H1 (cell line): ENCODE measurements around the gene BOLA2B. TPM values are rescaled to one million over a fixed set of nuclear protein-coding genes. Genes with fewer than 3 reads are reported as not detected.
"Not testable (repeated sequence)": the region's sequence is repeated elsewhere in the genome, so short reads cannot be mapped to it uniquely, and the experiment has no call there.

Source experiments
- CTCF ChIA-PET: fragments of 300-600 bp; sonication (Branson Sonifier 250); formaldehyde crosslinking; loops from one replicate; lab custom pipeline; 2021; ENCODE audit not compliant: partially characterized antibody; lab: Charles Lee
- POLR2A ChIA-PET: fragments of 300-600 bp; sonication (Branson Sonifier 250); formaldehyde crosslinking; loops from one replicate; lab custom pipeline; 2021; ENCODE audit warnings: inconsistent platforms; ENCODE audit not compliant: partially characterized antibody; lab: Charles Lee
- DNase-seq, 2 experiments: peaks; one replicate each; pipeline versions ENCODE4 v3.0.0 to v3.0.0-alpha.2; 2010 to 2022; ENCODE audit warnings: low spot score in 2 of 2, low read depth in 1 of 2, mixed read lengths in 1 of 2
- FAIRE-seq: peaks from 2 replicates; lab custom pipeline; 2011; peaks lifted over from hg19 to GRCh38; lab: Jason Lieb, UNC
- H2AFZ ChIP-seq: 2 replicates; pipeline ENCODE4 v1.8.1; 2012; ENCODE audit warnings: low read length, inconsistent platforms
- H2AK5ac ChIP-seq: 2 replicates; pipeline ENCODE4 v1.6.1; 2013; ENCODE audit warnings: low read depth, low read length
- H2BK120ac ChIP-seq: replicated peaks from 2 replicates; pipeline ENCODE3; 2013; ENCODE audit warnings: low read depth, low read length, inconsistent platforms
- H2BK12ac ChIP-seq: 2 replicates; pipeline ENCODE4 v1.6.1; 2013; ENCODE audit warnings: low read depth, low read length
- H2BK15ac ChIP-seq: 2 replicates; pipeline ENCODE4 v1.6.1; 2013; ENCODE audit warnings: low read length
- H2BK20ac ChIP-seq: 2 replicates; pipeline ENCODE4 v1.6.1; 2013; ENCODE audit warnings: low read length
- H2BK5ac ChIP-seq: 2 replicates; pipeline ENCODE4 v1.6.1; 2013; ENCODE audit warnings: low read depth, low read length
- H3K14ac ChIP-seq: 2 replicates; pipeline ENCODE4 v1.6.1; 2013; ENCODE audit warnings: inconsistent platforms; ENCODE audit not compliant: insufficient read length
- H3K18ac ChIP-seq: 2 replicates; pipeline ENCODE4 v1.6.1; 2013; ENCODE audit warnings: low read length; ENCODE audit errors: extremely low read depth
- H3K23ac ChIP-seq: 2 replicates; pipeline ENCODE4 v1.6.1; 2013; ENCODE audit warnings: inconsistent platforms; ENCODE audit not compliant: insufficient read length
- H3K23me2 ChIP-seq: 2 replicates; pipeline ENCODE4 v1.6.1; 2013; ENCODE audit warnings: low read depth, low read length
- H3K27ac ChIP-seq: 2 replicates; pipeline ENCODE4 v1.6.1; 2011; ENCODE audit warnings: low read depth, low read length, inconsistent platforms
- H3K27me3 ChIP-seq, 4 experiments: replicated peaks in 1 of 4; 1 replicate in 1 of 4; 2 replicates in 3 of 4; pipeline versions ENCODE4 v1.6.1 to v1.8.1; 2011 to 2013; ENCODE audit warnings: low read length in 3 of 4, mild to moderate bottlenecking in 3 of 4, inconsistent platforms in 2 of 4, mixed read lengths in 2 of 4, moderate library complexity in 1 of 4; ENCODE audit not compliant: control insufficient read depth in 3 of 4, insufficient read depth in 3 of 4; ENCODE audit errors: extremely low read depth in 1 of 4
- H3K36me3 ChIP-seq, 4 experiments: 2 replicates each; pipeline versions ENCODE4 v1.6.1 to v1.8.1; 2011 to 2013; ENCODE audit warnings: mild to moderate bottlenecking in 4 of 4, low read length in 3 of 4, moderate library complexity in 2 of 4, control low read depth in 1 of 4, inconsistent platforms in 1 of 4; ENCODE audit not compliant: insufficient read depth in 4 of 4, control insufficient read depth in 2 of 4
- H3K4ac ChIP-seq: replicated peaks from 2 replicates; pipeline ENCODE3; 2013; ENCODE audit warnings: low read length, low read depth, mixed read lengths, inconsistent platforms; ENCODE audit not compliant: insufficient read length
- H3K4me1 ChIP-seq, 4 experiments: replicated peaks in 1 of 4; 1 replicate in 1 of 4; 2 replicates in 3 of 4; pipeline versions ENCODE4 v1.6.1 to v1.8.1; 2011 to 2013; ENCODE audit warnings: low read length in 3 of 4, inconsistent platforms in 2 of 4, mixed read lengths in 1 of 4; ENCODE audit not compliant: insufficient read depth in 4 of 4, control insufficient read depth in 3 of 4
- H3K4me2 ChIP-seq, 2 experiments: 2 replicates each; pipeline versions ENCODE4 v1.6.1 to v1.8.1; 2011 to 2013; ENCODE audit warnings: low read depth in 2 of 2, low read length in 2 of 2, control low read depth in 1 of 2, inconsistent platforms in 1 of 2, mild to moderate bottlenecking in 1 of 2; ENCODE audit not compliant: insufficient read depth in 1 of 2
- H3K4me3 ChIP-seq, 4 experiments: fragments of 200-600, 300-600 bp in 1 of 4; sonication (generic), shearing (Covaris generic), sonication (Bioruptor Twin) in 1 of 4; 2 replicates each; pipeline versions ENCODE4 v1.5.1 to v1.8.1; 2011 to 2016; ENCODE audit warnings: low read length in 4 of 4, low read depth in 3 of 4, control low read depth in 2 of 4, inconsistent platforms in 2 of 4, mild to moderate bottlenecking in 2 of 4, mixed read lengths in 1 of 4, moderate library complexity in 1 of 4; ENCODE audit not compliant: insufficient read depth in 2 of 4; ENCODE audit errors: extremely low read depth in 1 of 4
- H3K56ac ChIP-seq: replicated peaks from 2 replicates; pipeline ENCODE3; 2013; ENCODE audit warnings: low read depth, mild to moderate bottlenecking, mixed read lengths, low read length, inconsistent platforms; ENCODE audit not compliant: insufficient read length
- H3K79me1 ChIP-seq: 2 replicates; pipeline ENCODE4 v1.6.1; 2013; ENCODE audit warnings: low read depth, low read length, control low read depth
- H3K79me2 ChIP-seq, 2 experiments: 2 replicates each; pipeline versions ENCODE4 v1.6.1 to v1.8.1; 2012 to 2013; ENCODE audit warnings: low read length in 2 of 2, mild to moderate bottlenecking in 2 of 2, inconsistent platforms in 1 of 2; ENCODE audit not compliant: insufficient read depth in 2 of 2, control insufficient read depth in 1 of 2
- H3K9ac ChIP-seq, 4 experiments: replicated peaks in 1 of 4; 1 replicate in 1 of 4; 2 replicates in 3 of 4; pipeline versions ENCODE4 v1.6.1 to v1.8.1; 2011 to 2013; ENCODE audit warnings: low read depth in 3 of 4, low read length in 3 of 4, control low read depth in 2 of 4, mild to moderate bottlenecking in 2 of 4, moderate library complexity in 2 of 4, inconsistent platforms in 1 of 4; ENCODE audit errors: extremely low read depth in 1 of 4
- H3K9me3 ChIP-seq, 2 experiments: 2 replicates each; pipeline versions ENCODE4 v1.6.1 to v1.8.1; 2012 to 2013; ENCODE audit warnings: mild to moderate bottlenecking in 2 of 2, moderate library complexity in 2 of 2, control low read depth in 1 of 2, inconsistent platforms in 1 of 2, low read depth in 1 of 2, low read length in 1 of 2, mixed read lengths in 1 of 2; ENCODE audit not compliant: insufficient read depth in 2 of 2
- H4K20me1 ChIP-seq, 2 experiments: replicated peaks in 1 of 2; 2 replicates each; pipeline versions ENCODE3 to v1.8.1; 2011 to 2013; ENCODE audit warnings: inconsistent platforms in 2 of 2, low read length in 2 of 2, mild to moderate bottlenecking in 1 of 2; ENCODE audit not compliant: insufficient read depth in 2 of 2, control insufficient read depth in 1 of 2
- H4K5ac ChIP-seq: 2 replicates; pipeline ENCODE4 v1.6.1; 2013; ENCODE audit warnings: low read length, low read depth, mixed read lengths, inconsistent platforms; ENCODE audit not compliant: insufficient read length
- H4K8ac ChIP-seq: 2 replicates; pipeline ENCODE4 v1.8.0; 2013; ENCODE audit warnings: mild to moderate bottlenecking, moderate library complexity, low read length, inconsistent platforms; ENCODE audit not compliant: insufficient read depth; ENCODE audit errors: extremely low read depth
- H4K91ac ChIP-seq: replicated peaks from 2 replicates; pipeline ENCODE3; 2013; ENCODE audit warnings: low read length, mixed read lengths, inconsistent platforms; ENCODE audit not compliant: insufficient read length
- WGBS, 2 experiments: shearing (Covaris generic) in 1 of 2; methylation state at CpG; one replicate each; pipeline versions ENCODE4 v1.1.6 to v1.1.7; 2013 to 2015; ENCODE audit warnings: low lambda C conversion rate in 2 of 2, mixed read lengths in 2 of 2, inconsistent platforms in 1 of 2, low coverage in 1 of 2, missing lambda C conversion rate in 1 of 2; ENCODE audit not compliant: insufficient replicate concordance in 2 of 2, insufficient coverage in 1 of 2, insufficient read length in 1 of 2; ENCODE audit errors: extremely low coverage in 1 of 2, missing lambda C conversion rate in 1 of 2; 5-methylcytosine and 5-hydroxymethylcytosine counted together
- polyA plus RNA-seq, 7 experiments: library from polyadenylated mRNA; depleted of rRNA in 3 of 7; stranded (reverse) in 5 of 7; unstranded in 2 of 7; fragments of >200 nt in 5 of 7; fragments of 200-250 nt in 2 of 7; gene quantifications; 1 replicate in 5 of 7; 2 replicates in 1 of 7; 4 replicates in 1 of 7; pipeline versions ENCODE4 v1.2.1 to v1.2.3, GENCODE V29; 2011 to 2013; ENCODE audit warnings: missing spikeins in 2 of 7, mixed read lengths in 2 of 7
- total RNA-seq: library from RNA; stranded (reverse); fragmentation: NEBNext Ultra II Directional; extraction: Animal tissue kit (Norgen Biotek cat#: 25700); gene quantifications from 2 replicates; pipeline ENCODE4 v1.2.1, GENCODE V29; 2021

The BOLA2B gene
- total and polyA plus RNA-seq, 2 of the 8 experiments (the other 6 are each of a cell fraction or from before 2014, with no cell fraction given): 208 to 872 TPM

- H3K27me3 ChIP-seq, H3K23me2 ChIP-seq, H3K79me1 ChIP-seq, H3K4me3 ChIP-seq, H3K56ac ChIP-seq, H3K14ac ChIP-seq, H2BK5ac ChIP-seq, H3K23ac ChIP-seq, DNase-seq, H2BK12ac ChIP-seq, H2AFZ ChIP-seq, H2BK120ac ChIP-seq, H2AK5ac ChIP-seq, POLR2A ChIA-PET, H2BK20ac ChIP-seq, H3K9me3 ChIP-seq, H2BK15ac ChIP-seq, H3K4ac ChIP-seq, FAIRE-seq, H4K20me1 ChIP-seq, H3K4me1 ChIP-seq, H4K91ac ChIP-seq, H4K8ac ChIP-seq, H3K9ac ChIP-seq, H4K5ac ChIP-seq, H3K36me3 ChIP-seq, H3K4me2 ChIP-seq, H3K27ac ChIP-seq, H3K79me2 ChIP-seq, H3K18ac ChIP-seq: not testable (repeated sequence)
- WGBS, 2 experiments: no CpG with 5 or more reads among the region's 29 CpGs
- CTCF ChIA-PET: interaction anchor here (0.8 kb wide), 1 partner anchor 57 kb away, joined by 3 read pairs; no protein-coding TSS in a partner anchor
Observed at GRCh38 chr16:30168746-30169145, 24.7 kb downstream of the BOLA2B start.
